ENCODE results near the gene CALHM2.

GRCh38 chr10:103457176-103457712 is 5.1 kb upstream of the CALHM2 start:
- no peak for TF ChIP-seq POLR2A (IDR thresholded peaks at IDR 0.05; ENCODE audit: low read length)
- TF ChIP-seq CTCF (IDR thresholded peaks at IDR 0.05): no peak
- no peak for TF ChIP-seq FOSL2 (IDR thresholded peaks at IDR 0.05)
- no peak for TF ChIP-seq FOSL2 (CRISPR knock-in tag; IDR thresholded peaks at IDR 0.05)
- no peak for TF ChIP-seq RAD21 (conservative IDR thresholded peaks at IDR 0.05 in 1 of 2, IDR thresholded peaks at IDR 0.05 in 1 of 2)
- no peak for TF ChIP-seq EHMT2 (IDR thresholded peaks at IDR 0.05; ENCODE audit: low read depth)
- TF ChIP-seq FOXS1 (CRISPR knock-in tag; IDR thresholded peaks at IDR 0.05): no peak
